SK-N-SH treated with all-trans-retinoic acid at 6 μM for 48 hours (cell line): ENCODE measurements around the gene CEP128.

Experiments
- BACH2 ChIP-seq: fragments of 250-450 bp; sonication (Bioruptor Pico); IDR thresholded peaks from 2 replicates; pipeline ENCODE4 v1.9.0; 2021; ENCODE audit warnings: mild to moderate bottlenecking, borderline replicate concordance
- CSDC2 ChIP-seq: fragments of 250-450 bp; sonication (Bioruptor Pico); IDR thresholded peaks from 2 replicates; pipeline ENCODE4 v1.5.0; 2020; ENCODE audit warnings: mild to moderate bottlenecking, moderate library complexity
- RARB ChIP-seq: fragments of 250-450 bp; sonication (Bioruptor Pico); IDR thresholded peaks from 2 replicates; pipeline ENCODE4 v1.8.0; 2021; ENCODE audit warnings: mild to moderate bottlenecking, moderate library complexity
- TCF4 ChIP-seq: fragments of 250-450 bp; sonication (Bioruptor Pico); IDR thresholded peaks from 2 replicates; pipeline ENCODE4 v1.8.0; 2021; ENCODE audit warnings: mild to moderate bottlenecking, moderate library complexity, borderline replicate concordance
- ZFP3 ChIP-seq: fragments of 250-450 bp; sonication (Bioruptor Pico); IDR thresholded peaks from 2 replicates; pipeline ENCODE4 v1.5.0; 2020; ENCODE audit warnings: mild to moderate bottlenecking, moderate library complexity
- ZFP30 ChIP-seq: fragments of 450-650 bp; formaldehyde crosslinking; IDR thresholded peaks from 2 replicates; pipeline ENCODE4 v1.5.0; 2022; ENCODE audit warnings: mild to moderate bottlenecking, moderate library complexity
- TF ChIP-seq, protein P1 (sequence below): fragments of 250-450 bp; sonication (Bioruptor Pico); IDR thresholded peaks from 2 replicates; pipeline ENCODE4 v1.8.0; 2021; ENCODE audit warnings: low read depth, mild to moderate bottlenecking, moderate library complexity, borderline replicate concordance
- TF ChIP-seq, protein P2 (sequence below): fragments of 250-450 bp; sonication (Bioruptor Pico); IDR thresholded peaks from 2 replicates; pipeline ENCODE4 v1.8.0; 2020; ENCODE audit warnings: mild to moderate bottlenecking, moderate library complexity, borderline replicate concordance
- TF ChIP-seq, protein P3 (sequence below): fragments of 250-450 bp; sonication (Bioruptor Pico); IDR thresholded peaks from 2 replicates; pipeline ENCODE4 v1.5.1; 2021; ENCODE audit warnings: mild to moderate bottlenecking, moderate library complexity

DNA sequence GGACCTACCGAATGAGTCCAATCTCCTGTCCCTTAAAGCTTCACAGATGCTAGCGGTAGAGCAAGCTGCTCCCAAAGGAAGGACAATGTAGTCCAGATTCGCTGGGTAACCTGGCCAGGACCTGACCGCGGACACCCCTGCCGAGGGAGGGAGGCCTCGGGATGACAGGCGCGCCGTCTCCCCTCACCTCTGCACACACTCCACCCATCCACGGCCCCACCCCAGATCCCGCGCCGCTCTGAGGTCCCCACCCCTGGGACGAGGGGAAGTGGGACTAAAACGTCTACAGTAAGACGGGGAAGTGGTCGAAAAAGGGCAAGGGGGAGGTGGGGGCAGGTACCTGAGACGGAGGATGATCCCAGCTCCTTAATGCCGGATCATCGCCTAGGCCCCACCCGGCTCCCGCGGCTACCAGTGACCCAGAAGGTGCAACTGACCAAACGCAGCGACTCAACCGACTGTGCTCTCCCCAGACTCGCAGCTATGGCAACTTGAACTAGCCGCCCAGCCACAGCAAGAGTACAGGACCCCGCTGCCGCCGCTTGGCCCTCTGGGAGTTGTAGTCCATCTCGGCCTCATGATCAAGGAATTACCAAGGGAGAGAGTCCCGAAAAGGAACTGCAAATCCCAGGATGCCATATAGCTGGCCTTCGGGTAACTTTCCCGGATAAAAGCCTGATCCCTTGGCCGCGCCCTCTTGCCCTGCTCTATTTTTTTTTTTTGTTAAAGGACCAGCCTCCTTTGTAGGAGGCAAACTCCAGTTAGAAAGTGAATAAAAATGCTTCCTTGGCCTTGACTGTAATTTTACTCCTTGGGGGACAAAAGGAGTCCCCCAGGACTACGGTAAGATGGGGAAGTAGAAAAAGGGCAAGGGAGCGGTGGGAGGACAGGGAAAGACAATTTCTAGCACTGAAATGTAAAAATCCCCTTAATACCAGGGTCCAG lies at the start of gene CEP128:
- TF ChIP-seq BACH2 (CRISPR knock-in tag): no peak
- no peak for TF ChIP-seq TCF4 (CRISPR knock-in tag)
- TF ChIP-seq ZFP30: no peak
- TF ChIP-seq, protein P1, sequence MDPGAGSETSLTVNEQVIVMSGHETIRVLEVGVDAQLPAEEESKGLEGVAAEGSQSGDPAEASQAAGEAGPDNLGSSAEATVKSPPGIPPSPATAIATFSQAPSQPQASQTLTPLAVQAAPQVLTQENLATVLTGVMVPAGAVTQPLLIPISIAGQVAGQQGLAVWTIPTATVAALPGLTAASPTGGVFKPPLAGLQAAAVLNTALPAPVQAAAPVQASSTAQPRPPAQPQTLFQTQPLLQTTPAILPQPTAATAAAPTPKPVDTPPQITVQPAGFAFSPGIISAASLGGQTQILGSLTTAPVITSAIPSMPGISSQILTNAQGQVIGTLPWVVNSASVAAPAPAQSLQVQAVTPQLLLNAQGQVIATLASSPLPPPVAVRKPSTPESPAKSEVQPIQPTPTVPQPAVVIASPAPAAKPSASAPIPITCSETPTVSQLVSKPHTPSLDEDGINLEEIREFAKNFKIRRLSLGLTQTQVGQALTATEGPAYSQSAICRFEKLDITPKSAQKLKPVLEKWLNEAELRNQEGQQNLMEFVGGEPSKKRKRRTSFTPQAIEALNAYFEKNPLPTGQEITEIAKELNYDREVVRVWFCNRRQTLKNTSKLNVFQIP (CRISPR knock-in tag): no peak
- no peak for TF ChIP-seq RARB (CRISPR knock-in tag)
- TF ChIP-seq, protein P2, sequence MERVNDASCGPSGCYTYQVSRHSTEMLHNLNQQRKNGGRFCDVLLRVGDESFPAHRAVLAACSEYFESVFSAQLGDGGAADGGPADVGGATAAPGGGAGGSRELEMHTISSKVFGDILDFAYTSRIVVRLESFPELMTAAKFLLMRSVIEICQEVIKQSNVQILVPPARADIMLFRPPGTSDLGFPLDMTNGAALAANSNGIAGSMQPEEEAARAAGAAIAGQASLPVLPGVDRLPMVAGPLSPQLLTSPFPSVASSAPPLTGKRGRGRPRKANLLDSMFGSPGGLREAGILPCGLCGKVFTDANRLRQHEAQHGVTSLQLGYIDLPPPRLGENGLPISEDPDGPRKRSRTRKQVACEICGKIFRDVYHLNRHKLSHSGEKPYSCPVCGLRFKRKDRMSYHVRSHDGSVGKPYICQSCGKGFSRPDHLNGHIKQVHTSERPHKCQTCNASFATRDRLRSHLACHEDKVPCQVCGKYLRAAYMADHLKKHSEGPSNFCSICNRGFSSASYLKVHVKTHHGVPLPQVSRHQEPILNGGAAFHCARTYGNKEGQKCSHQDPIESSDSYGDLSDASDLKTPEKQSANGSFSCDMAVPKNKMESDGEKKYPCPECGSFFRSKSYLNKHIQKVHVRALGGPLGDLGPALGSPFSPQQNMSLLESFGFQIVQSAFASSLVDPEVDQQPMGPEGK (CRISPR knock-in tag): no peak
- TF ChIP-seq, protein P3, sequence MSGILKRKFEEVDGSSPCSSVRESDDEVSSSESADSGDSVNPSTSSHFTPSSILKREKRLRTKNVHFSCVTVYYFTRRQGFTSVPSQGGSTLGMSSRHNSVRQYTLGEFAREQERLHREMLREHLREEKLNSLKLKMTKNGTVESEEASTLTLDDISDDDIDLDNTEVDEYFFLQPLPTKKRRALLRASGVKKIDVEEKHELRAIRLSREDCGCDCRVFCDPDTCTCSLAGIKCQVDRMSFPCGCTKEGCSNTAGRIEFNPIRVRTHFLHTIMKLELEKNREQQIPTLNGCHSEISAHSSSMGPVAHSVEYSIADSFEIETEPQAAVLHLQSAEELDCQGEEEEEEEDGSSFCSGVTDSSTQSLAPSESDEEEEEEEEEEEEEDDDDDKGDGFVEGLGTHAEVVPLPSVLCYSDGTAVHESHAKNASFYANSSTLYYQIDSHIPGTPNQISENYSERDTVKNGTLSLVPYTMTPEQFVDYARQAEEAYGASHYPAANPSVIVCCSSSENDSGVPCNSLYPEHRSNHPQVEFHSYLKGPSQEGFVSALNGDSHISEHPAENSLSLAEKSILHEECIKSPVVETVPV (CRISPR knock-in tag): no peak
- no peak for TF ChIP-seq CSDC2 (CRISPR knock-in tag)
- TF ChIP-seq ZFP3 (CRISPR knock-in tag): no peak
